Esophagus (tissue), 2 donors: ENCODE measurements around the gene NR1H2. TPM values are rescaled to one million over a fixed set of nuclear protein-coding genes. Genes with fewer than 3 reads are reported as not detected.

Source experiments
- H3K27ac ChIP-seq, 2 donors: one replicate each; pipeline ENCODE4 v1.5.1; 2013; ENCODE audit warnings: low read depth in 2 of 2, mild to moderate bottlenecking in 2 of 2, inconsistent platforms in 1 of 2, low read length in 1 of 2, moderate library complexity in 1 of 2
- H3K27me3 ChIP-seq, 2 donors: one replicate each; pipeline ENCODE4 v1.6.1; 2013; ENCODE audit warnings: low read length in 2 of 2, control low read depth in 1 of 2, mild to moderate bottlenecking in 1 of 2; ENCODE audit not compliant: insufficient read depth in 2 of 2, control insufficient read depth in 1 of 2
- H3K36me3 ChIP-seq, 2 donors: one replicate each; pipeline ENCODE4 v1.6.1; 2013; ENCODE audit warnings: low read length in 1 of 2; ENCODE audit not compliant: control insufficient read depth in 2 of 2, insufficient read depth in 2 of 2
- H3K4me1 ChIP-seq, 2 donors: one replicate each; pipeline ENCODE4 v1.6.1; 2013; ENCODE audit warnings: low read length in 1 of 2; ENCODE audit not compliant: control insufficient read depth in 2 of 2, insufficient read depth in 2 of 2
- H3K4me3 ChIP-seq, 2 donors: one replicate each; pipeline ENCODE4 v1.5.1; 2013; ENCODE audit warnings: low read length in 2 of 2, mild to moderate bottlenecking in 2 of 2, low read depth in 1 of 2, moderate library complexity in 1 of 2
- H3K9me3 ChIP-seq, 2 donors: one replicate each; pipeline ENCODE4 v1.6.1; 2013; ENCODE audit warnings: mild to moderate bottlenecking in 2 of 2, low read depth in 1 of 2, low read length in 1 of 2, moderate library complexity in 1 of 2; ENCODE audit not compliant: control insufficient read depth in 2 of 2, insufficient read depth in 1 of 2
- WGBS, 2 donors: extraction: QIAGEN DNeasy Blood & Tissue Kit; methylation state at CpG; one replicate each; pipeline ENCODE4 v1.1.7; 2013; 5-methylcytosine and 5-hydroxymethylcytosine counted together
- polyA plus RNA-seq, 2 donors: library from polyadenylated mRNA; stranded (reverse); fragments of 200-250 nt; gene quantifications; one replicate each; pipeline ENCODE4 v1.2.3, GENCODE V29; 2013
- donor health status: healthy with polysubstance abuse.
- donor health status: Bipolar disorder and iron deficiency.

NR1H2 gene
- polyA plus RNA-seq, 2 donors = 50.3 to 55.0 TPM

- Histone ChIP-seq H3K27ac (no peak overlapping the region), H3K4me1 (no peaks in the 10 kb centered on the region), H3K36me3 (peaks cover 0 to 22% of the 10 kb centered on the region in 2 donors), H3K27me3 (no peaks in the 10 kb centered on the region), H3K4me3 (no peak overlapping the region), H3K9me3 (no peaks in the 10 kb centered on the region)
- 90 to 93% methylated on average over 13 of the region's 13 CpGs for WGBS, 2 donors
These were observed 22.6 kb downstream of the NR1H2 start for GRCh38 chr19:50398675-50399367.

GRCh38 chr19:50399368-50399745 lies 23.1 kb downstream of the NR1H2 start:
- no peaks in the 10 kb centered on the region for H3K9me3 ChIP-seq

GRCh38 chr19:50401605-50402450 lies 25.6 kb downstream of the NR1H2 start:
- no peaks in the 10 kb centered on the region for H3K27me3 ChIP-seq
- H3K27ac ChIP-seq = no peak overlapping the region
- H3K4me1 ChIP-seq = no peaks in the 10 kb centered on the region
- no peaks in the 10 kb centered on the region for H3K9me3 ChIP-seq
- WGBS, 2 donors = 90 to 95% methylated on average over 46 to 48 of the region's 48 CpGs
- H3K36me3 ChIP-seq = peaks cover 0 to 30% of the 10 kb centered on the region in 2 donors
- H3K4me3 ChIP-seq = no peak overlapping the region

More at GRCh38 chr19:50399368-50399745, 23.1 kb downstream of the NR1H2 start:
- 98% methylated on average over 10 of the region's 10 CpGs for WGBS, 2 donors
- no peaks in the 10 kb centered on the region for H3K4me1 ChIP-seq
- H3K27me3 ChIP-seq = no peaks in the 10 kb centered on the region
- H3K27ac ChIP-seq = no peak overlapping the region
- H3K4me3 ChIP-seq = no peak overlapping the region
- peaks cover 0 to 20% of the 10 kb centered on the region in 2 donors for H3K36me3 ChIP-seq

- Histone ChIP-seq H3K36me3 (peaks cover 0 to 35% of the 10 kb centered on the region in 2 donors), H3K9me3 (no peaks in the 10 kb centered on the region), H3K4me3 (no peak overlapping the region), H3K27me3 (no peaks in the 10 kb centered on the region), H3K27ac (no peak overlapping the region), H3K4me1 (no peaks in the 10 kb centered on the region)
- 95 to 96% methylated on average over 25 to 41 of the region's 41 CpGs for WGBS, 2 donors
These were observed 26.5 kb downstream of the NR1H2 start for GRCh38 chr19:50402544-50403301.

GRCh38 chr19:50406156-50406820 lies 30.0 kb downstream of the NR1H2 start:
- no peak overlapping the region for H3K27ac ChIP-seq
- no peaks in the 10 kb centered on the region for H3K27me3 ChIP-seq
- H3K4me3 ChIP-seq = no peak overlapping the region
- WGBS, 2 donors = 92% methylated on average over 22 of the region's 22 CpGs
- no peaks in the 10 kb centered on the region for H3K4me1 ChIP-seq
- peaks cover 0 to 46% of the 10 kb centered on the region in 2 donors for H3K36me3 ChIP-seq
- peaks cover 0 to 2% of the 10 kb centered on the region in 2 donors for H3K9me3 ChIP-seq

- Histone ChIP-seq H3K27ac (no peak overlapping the region), H3K4me1 (no peaks in the 10 kb centered on the region), H3K36me3 (peaks cover 0 to 46% of the 10 kb centered on the region in 2 donors), H3K9me3 (peaks cover 0 to 2% of the 10 kb centered on the region in 2 donors), H3K4me3 (no peak overlapping the region), H3K27me3 (no peaks in the 10 kb centered on the region)
- 94% methylated on average over 19 of the region's 19 CpGs for WGBS, 2 donors
These were observed 30.6 kb downstream of the NR1H2 start for GRCh38 chr19:50406829-50407228.

- Histone ChIP-seq H3K36me3 (peaks cover 0 to 29% of the 10 kb centered on the region in 2 donors), H3K27ac (no peak overlapping the region)
- WGBS, 2 donors = 95 to 96% methylated on average over 17 of the region's 17 CpGs
These were observed 33.1 kb downstream of the NR1H2 start for GRCh38 chr19:50409347-50409746.

GRCh38 chr19:50410109-50410508 lies 33.9 kb downstream of the NR1H2 start:
- H3K27ac ChIP-seq = no peak overlapping the region
- peaks cover 0 to 2% of the 10 kb centered on the region in 2 donors for H3K9me3 ChIP-seq
- no peaks in the 10 kb centered on the region for H3K27me3 ChIP-seq
- 89 to 91% methylated on average over 8 to 10 of the region's 10 CpGs for WGBS, 2 donors
- peaks cover 0 to 3% of the 10 kb centered on the region in 2 donors for H3K4me1 ChIP-seq
- H3K4me3 ChIP-seq = no peak overlapping the region
- peaks cover 0 to 29% of the 10 kb centered on the region in 2 donors for H3K36me3 ChIP-seq

More at GRCh38 chr19:50409347-50409746, 33.1 kb downstream of the NR1H2 start:
- Histone ChIP-seq H3K9me3 (peaks cover 0 to 2% of the 10 kb centered on the region in 2 donors), H3K27me3 (no peaks in the 10 kb centered on the region), H3K4me1 (no peaks in the 10 kb centered on the region), H3K4me3 (no peak overlapping the region)

GRCh38 chr19:50412419-50412818 lies 36.2 kb downstream of the NR1H2 start:
- Histone ChIP-seq H3K4me3 (no peak overlapping the region), H3K36me3 (peaks cover 0 to 15% of the 10 kb centered on the region in 2 donors)

More at GRCh38 chr19:50412419-50412818, 36.2 kb downstream of the NR1H2 start:
- no peak overlapping the region for H3K27ac ChIP-seq
- 79 to 95% methylated on average over 2 of the region's 2 CpGs for WGBS, 2 donors
- H3K27me3 ChIP-seq = no peaks in the 10 kb centered on the region
- peaks cover 0 to 2% of the 10 kb centered on the region in 2 donors for H3K9me3 ChIP-seq
- H3K4me1 ChIP-seq = peaks cover 0 to 3% of the 10 kb centered on the region in 2 donors
